ENCODE data around the gene OGFOD1.

OGFOD1 gene

GRCh38 chr16:56450986-56451752 is at the start of gene OGFOD1, which contains the start of gene NUDT21:
Gene OGFOD1 (plus strand): TSS chr16:56451554. CDS start chr16:56451613, 59 bp downstream.
Gene NUDT21 (minus strand): TSS chr16:56451332. CDS start chr16:56451202, 130 bp downstream.
- peak; percentile 97 for DNase-seq (ENCODE audit: low spot score)

DNA sequence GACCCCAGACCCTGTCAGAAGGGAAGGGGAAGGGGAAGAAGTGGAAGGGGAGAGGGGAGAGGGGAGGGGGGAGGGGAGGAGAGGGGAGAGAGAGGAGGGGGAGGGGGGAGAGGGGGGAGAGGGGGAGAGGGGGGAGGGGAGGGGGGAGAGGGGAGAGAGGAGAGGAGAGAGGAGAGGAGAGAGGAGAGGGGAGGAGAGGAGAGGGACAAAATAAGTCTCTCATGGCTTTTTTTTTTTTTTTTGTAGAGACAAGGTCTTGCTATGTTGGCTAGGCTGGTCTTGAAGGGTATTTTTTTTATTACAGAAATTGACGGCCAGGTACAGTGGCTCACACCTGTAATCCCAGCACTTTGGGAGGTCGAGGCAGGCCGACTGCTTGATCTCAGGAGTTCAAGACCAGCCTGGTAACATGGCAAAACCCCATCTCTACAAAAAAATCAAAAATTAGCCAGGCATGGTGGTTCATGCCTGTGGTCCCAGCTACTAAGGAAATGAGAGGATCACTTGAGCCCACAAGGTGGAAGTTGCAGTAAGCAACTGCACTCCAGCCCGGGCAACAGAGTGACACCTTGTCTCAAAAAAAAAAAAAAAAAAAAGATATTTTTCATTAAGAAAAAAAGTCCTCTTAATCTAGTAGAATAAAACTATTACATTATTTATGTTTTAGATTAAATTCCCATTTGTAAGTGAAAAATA is 45.2 kb upstream of the OGFOD1 start:
- DNase-seq (ENCODE audit: low spot score): no peak

DNA sequence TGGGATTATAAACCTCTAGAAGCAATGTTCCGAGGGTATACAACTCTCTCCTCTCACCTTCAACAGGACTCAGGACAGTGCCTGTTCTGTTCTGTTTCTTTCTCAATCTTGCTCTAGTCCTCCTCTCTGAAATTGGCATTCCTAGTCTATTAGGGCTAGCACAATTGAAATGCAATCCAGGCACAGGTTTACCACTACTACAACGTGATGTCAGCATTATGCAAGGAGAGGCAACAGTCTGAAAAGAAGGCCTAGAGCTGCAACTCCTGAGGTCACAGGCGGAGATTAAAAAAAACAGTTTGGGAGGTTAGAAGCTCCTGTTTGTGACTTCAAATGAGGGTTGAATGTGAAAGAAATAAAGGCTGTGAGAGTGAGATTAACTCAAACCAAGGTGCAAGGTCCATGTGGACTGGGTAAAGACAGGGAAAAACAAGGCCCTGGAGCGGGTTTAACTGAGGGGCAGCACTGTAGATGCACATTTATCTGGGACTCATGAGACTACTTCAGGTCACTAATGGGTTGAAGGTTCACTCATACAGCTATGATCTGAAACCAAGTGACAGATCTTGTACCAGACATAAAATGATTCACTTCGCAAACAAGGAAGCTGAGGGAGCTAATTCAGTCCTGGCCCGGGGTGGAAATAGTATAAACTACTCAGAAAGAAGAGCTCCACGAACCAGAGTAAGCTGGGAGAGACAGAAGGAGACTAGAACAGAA is 42.8 kb upstream of the OGFOD1 start:
- DNase-seq (ENCODE audit: low spot score): no peak

- no peak for DNase-seq (ENCODE audit: low spot score)
Measured at GRCh38 chr16:56409195-56409594, 42.2 kb upstream of the OGFOD1 start.

DNA sequence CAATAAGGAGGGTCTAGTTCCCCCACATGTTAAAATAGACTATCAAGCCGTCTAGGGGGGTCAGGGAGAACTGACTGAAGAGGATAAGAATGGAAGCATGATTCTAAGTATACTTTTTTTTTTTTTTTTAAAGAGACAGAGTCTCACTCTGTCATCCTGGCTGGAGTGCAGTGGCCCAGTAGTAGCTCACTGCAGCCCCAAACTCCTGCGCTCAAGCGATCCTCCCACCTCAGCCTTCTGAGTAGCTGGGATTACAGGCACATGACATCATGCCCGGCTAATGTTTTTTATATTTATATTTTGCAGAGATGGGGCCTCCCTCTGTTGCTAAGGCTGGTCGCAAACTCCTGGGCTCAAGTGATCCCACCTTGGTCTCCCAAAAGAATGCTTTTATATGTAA is 40.2 kb upstream of the OGFOD1 start:
- DNase-seq (ENCODE audit: low spot score): no peak

- DNase-seq (ENCODE audit: low spot score): no peak
Measured at GRCh38 chr16:56411624-56412023, 39.7 kb upstream of the OGFOD1 start.

GRCh38 chr16:56413381-56413780 is 38.0 kb upstream of the OGFOD1 start:
- no peak for DNase-seq (ENCODE audit: low spot score)

GRCh38 chr16:56414366-56414765 is 37.0 kb upstream of the OGFOD1 start:
- no peak for DNase-seq (ENCODE audit: low spot score)

- DNase-seq (ENCODE audit: low spot score): no peak
Measured at GRCh38 chr16:56415875-56416274, 35.5 kb upstream of the OGFOD1 start.

DNA sequence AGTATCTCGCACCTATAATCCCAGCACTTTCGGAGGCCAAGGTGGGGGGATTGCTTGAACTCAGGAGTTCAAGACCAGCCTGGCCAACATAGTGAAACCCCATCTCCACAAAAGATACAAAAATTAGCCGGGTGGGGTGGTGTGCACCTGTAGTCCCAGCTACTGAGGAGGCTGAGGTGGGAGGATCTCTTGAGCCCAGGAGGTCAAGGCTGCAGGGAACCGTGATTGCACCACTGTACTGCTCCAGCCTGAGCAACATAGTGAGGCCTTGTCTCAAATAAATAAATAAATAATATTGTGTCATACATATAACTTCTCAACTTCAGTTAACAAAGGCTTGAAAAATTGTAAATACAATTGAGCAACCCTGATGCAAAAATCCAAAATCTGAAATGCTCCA is 34.2 kb upstream of the OGFOD1 start:
- no peak for DNase-seq (ENCODE audit: low spot score)

- DNase-seq (ENCODE audit: low spot score): no peak
Measured at GRCh38 chr16:56419740-56420548, 31.4 kb upstream of the OGFOD1 start.

DNA sequence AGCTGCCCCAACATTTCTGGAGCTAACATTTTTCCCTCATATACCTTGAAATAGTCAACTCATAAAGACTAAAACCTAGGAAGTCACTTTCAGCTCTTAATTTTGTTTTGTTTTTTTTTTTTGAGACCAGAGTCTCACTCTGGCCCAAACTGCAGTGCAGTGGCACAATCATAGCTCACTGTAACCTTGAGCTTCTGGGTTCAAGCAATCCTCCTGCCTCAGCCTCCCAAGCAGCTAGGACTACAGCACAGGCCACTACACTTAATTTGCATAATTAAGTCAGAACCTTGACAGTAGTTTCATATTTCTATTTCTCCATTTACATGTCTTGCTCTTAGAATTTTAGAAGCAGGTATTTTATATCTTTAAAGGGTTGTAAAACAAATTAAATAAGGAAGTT is 30.7 kb upstream of the OGFOD1 start:
- DNase-seq (ENCODE audit: low spot score): no peak

DNA sequence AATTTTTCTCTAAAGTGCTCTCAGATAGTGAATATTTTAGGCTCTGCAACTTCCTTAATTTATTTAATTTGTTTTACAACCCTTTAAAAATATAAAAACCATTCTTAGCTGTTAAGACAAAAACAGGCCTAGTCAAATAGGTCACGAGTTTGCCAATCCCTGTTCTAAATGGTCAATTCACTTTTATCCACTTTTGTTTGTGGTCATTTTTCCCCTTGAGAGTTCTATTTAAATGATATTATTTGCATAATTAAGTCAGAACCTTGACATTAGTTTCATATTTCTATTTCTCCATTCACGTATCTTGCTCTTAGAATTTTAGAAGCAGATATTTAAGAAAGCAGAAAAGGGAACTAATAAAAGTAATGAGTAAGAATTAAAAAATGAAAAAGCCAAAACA is 30.0 kb upstream of the OGFOD1 start:
- no peak for DNase-seq (ENCODE audit: low spot score)

GRCh38 chr16:56421976-56422669 is 29.2 kb upstream of the OGFOD1 start:
- DNase-seq (ENCODE audit: low spot score): no peak

GRCh38 chr16:56422896-56423441 is 28.4 kb upstream of the OGFOD1 start:
- no peak for DNase-seq (ENCODE audit: low spot score)

DNA sequence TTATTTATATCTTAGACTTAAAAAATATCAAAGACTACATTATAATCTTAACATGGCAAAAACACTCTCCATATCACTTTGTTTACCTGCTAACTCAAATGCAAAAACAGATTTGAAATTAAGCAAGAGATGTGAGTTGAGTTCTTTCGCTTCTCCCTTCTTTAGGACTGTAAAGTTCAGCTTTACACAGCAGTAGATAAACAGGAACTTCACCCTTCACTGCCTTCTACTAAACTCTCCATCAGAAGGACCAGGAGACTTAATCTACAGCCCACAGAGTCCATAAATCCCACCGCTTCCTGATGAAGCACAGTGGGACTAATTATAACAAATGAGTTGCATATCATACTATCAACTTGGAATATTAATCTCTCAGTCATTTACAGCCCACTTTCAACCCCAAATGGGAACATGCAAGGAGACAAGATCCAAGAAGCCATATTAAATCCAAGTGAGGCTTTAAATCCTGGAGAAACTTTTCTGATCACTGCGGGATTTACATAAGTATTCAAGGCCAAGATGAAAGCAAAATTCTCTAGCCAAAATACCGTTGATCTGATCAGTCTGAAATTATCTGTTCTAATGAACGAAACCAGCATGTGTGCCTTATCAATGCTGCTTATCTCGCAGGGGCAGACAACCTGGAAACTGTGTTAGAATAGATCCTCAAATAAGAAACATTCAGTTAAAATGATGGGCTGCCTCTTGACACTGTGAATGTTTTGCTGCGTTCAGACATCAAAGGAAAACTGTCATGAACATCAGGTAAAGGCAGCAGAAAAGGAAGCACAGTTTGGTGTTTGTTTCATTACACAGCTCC is 27.6 kb upstream of the OGFOD1 start:
- peak; percentile 39 for DNase-seq (ENCODE audit: low spot score)

- no peak for DNase-seq (ENCODE audit: low spot score)
Measured at GRCh38 chr16:56424404-56424764, 27.0 kb upstream of the OGFOD1 start.

GRCh38 chr16:56424791-56425438 is 26.4 kb upstream of the OGFOD1 start:
- DNase-seq (ENCODE audit: low spot score): peak; percentile 25

- DNase-seq (ENCODE audit: low spot score): peak; percentile 85
Measured at GRCh38 chr16:56425439-56425832, 25.9 kb upstream of the OGFOD1 start, which contains the start of gene AMFR. Gene AMFR (minus strand): TSS chr16:56425545. CDS start chr16:56425327, 218 bp downstream.

DNA sequence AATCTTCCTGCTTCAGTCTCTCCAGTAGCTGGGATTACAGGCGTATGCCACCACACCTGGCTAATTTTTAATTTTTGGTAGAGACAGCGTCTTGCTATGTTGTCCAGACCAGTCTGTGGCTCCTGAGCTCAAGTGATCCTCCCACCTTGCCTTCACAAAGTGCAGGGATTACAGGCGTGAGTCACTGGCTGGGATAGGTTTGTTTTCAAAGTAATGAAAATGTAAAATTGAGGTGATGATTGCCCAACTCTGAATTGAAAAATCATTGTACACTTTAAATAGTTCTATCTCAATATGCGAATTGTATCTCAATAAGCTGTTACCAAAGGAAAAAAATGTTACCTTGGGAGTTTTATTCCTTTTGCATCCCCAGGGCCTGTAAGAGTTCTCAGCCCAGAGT is 24.8 kb upstream of the OGFOD1 start:
- no peak for DNase-seq (ENCODE audit: low spot score)
